Measurements from ENCODE around the gene TNPO3.

Gene TNPO3

DNA sequence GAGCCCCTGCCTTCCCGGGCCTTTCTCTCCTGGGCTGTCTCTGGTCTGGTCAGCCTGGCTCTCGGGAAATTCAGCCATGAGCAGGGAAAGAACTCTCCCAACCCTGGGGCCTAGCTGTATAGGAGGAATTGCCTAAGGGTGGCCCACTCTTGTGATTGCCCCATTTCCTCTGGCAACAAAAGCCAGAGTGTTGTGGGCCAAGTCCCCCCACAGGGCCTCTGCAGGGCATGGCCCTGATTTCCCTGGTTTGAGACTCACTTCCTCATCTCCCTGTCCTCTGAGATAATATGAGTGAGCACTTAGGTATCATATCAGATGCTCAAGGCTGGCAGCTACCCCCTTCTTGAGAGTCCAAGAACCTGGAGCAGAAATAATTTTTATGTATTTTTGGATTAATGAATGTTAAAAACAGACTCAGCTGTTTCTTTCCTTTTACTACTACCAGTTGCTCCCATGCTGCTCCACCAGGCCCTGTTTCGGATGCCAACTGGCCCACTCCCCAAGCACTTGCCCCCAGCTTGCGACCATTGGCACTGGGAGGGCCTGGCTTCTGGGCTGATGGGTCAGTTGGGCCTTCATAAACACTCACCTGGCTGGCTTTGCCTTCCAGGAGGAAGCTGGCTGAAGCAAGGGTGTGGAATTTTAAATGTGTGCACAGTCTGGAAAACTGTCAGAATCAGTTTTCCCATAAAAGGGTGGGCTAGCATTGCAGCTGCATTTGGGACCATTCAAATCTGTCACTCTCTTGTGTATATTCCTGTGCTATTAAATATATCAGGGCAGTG, 105.7 kb downstream of the TNPO3 start:
- Histone ChIP-seq H3K36me3 (peaks cover 15 to 36% (median 24%) of the 10 kb centered on the region in 3 donors), H3K9me3 (no peaks in the 10 kb centered on the region), H3K4me3 (no peak overlapping the region), H3K27me3 (no peaks in the 10 kb centered on the region), H3K4me1 (no peaks in the 10 kb centered on the region), H3K27ac (no peak overlapping the region)
- intact Hi-C loops (cut with DNase I; ENCODE audit: low total_unique reads): no loop called here
- no peak for DNase-seq
- TF ChIP-seq, protein P1, sequence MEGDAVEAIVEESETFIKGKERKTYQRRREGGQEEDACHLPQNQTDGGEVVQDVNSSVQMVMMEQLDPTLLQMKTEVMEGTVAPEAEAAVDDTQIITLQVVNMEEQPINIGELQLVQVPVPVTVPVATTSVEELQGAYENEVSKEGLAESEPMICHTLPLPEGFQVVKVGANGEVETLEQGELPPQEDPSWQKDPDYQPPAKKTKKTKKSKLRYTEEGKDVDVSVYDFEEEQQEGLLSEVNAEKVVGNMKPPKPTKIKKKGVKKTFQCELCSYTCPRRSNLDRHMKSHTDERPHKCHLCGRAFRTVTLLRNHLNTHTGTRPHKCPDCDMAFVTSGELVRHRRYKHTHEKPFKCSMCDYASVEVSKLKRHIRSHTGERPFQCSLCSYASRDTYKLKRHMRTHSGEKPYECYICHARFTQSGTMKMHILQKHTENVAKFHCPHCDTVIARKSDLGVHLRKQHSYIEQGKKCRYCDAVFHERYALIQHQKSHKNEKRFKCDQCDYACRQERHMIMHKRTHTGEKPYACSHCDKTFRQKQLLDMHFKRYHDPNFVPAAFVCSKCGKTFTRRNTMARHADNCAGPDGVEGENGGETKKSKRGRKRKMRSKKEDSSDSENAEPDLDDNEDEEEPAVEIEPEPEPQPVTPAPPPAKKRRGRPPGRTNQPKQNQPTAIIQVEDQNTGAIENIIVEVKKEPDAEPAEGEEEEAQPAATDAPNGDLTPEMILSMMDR (IDR thresholded peaks at IDR 0.05): no peak

DNA sequence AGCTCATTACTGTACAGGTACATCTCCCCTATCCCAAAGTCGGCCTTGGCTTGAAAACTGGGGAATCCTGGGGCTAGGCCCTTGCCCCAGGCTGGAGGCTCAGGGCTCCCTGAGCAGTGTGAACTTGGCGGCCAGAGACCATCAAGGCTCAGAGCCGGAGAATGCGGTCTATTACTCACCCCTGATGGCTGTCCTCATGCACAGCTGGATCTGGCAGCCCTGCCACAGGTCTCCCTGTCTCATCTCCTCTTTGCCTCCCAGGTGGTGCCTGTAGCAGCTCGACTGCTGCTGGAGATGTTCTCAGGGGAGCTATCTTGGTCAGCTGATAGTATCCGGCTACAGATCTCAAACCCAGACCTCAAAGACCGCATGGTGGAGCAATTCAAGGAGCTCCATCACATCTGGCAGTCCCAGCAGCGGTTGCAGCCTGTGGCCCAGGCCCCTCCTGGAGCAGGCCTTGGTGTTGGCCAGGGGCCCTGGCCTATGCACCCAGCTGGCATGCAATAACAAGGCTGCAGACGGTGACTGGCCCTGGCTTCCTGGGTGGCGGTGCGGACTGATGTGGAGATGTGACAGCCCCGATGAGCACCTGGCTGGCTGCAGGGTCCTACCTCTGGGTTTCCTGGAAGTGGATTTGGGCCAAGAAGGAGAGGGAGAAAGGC, 106.5 kb downstream of the TNPO3 start:
- no peaks in the 10 kb centered on the region for H3K4me1 ChIP-seq
- no peak overlapping the region for H3K4me3 ChIP-seq
- intact Hi-C loops (cut with DNase I; ENCODE audit: low total_unique reads): no loop called here
- H3K27ac ChIP-seq: no peak overlapping the region
- DNase-seq: no peak
- peaks cover 8 to 29% (median 18%) of the 10 kb centered on the region in 3 donors for H3K36me3 ChIP-seq
- H3K27me3 ChIP-seq: no peaks in the 10 kb centered on the region
- TF ChIP-seq, protein P1 (IDR thresholded peaks at IDR 0.05): no peak
- H3K9me3 ChIP-seq: no peaks in the 10 kb centered on the region

DNA sequence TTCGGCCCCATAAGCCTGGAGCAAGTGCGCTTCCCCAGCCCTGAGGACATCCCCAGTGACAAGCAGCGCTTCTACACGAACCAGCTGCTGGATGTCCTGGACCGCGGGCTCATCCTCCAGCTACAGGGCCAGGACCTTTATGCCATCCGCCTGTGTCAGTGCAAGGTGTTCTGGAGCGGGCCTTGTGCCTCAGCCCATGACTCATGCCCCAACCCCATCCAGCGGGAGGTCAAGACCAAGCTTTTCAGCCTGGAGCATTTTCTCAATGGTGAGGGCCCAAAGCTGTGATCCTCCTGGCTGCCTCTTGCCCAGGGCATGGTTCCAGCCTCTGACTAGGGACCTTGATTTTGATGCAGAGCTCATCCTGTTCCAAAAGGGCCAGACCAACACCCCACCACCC, 107.1 kb downstream of the TNPO3 start:
- no peaks in the 10 kb centered on the region for H3K27me3 ChIP-seq
- TF ChIP-seq, protein P1 (IDR thresholded peaks at IDR 0.05): no peak
- no peaks in the 10 kb centered on the region for H3K9me3 ChIP-seq
- H3K4me1 ChIP-seq: no peaks in the 10 kb centered on the region
- DNase-seq: no peak
- intact Hi-C loops (cut with DNase I; ENCODE audit: low total_unique reads): no loop called here
- no peak overlapping the region for H3K27ac ChIP-seq
- H3K4me3 ChIP-seq: no peak overlapping the region
- peaks cover 6 to 23% (median 13%) of the 10 kb centered on the region in 3 donors for H3K36me3 ChIP-seq

DNA sequence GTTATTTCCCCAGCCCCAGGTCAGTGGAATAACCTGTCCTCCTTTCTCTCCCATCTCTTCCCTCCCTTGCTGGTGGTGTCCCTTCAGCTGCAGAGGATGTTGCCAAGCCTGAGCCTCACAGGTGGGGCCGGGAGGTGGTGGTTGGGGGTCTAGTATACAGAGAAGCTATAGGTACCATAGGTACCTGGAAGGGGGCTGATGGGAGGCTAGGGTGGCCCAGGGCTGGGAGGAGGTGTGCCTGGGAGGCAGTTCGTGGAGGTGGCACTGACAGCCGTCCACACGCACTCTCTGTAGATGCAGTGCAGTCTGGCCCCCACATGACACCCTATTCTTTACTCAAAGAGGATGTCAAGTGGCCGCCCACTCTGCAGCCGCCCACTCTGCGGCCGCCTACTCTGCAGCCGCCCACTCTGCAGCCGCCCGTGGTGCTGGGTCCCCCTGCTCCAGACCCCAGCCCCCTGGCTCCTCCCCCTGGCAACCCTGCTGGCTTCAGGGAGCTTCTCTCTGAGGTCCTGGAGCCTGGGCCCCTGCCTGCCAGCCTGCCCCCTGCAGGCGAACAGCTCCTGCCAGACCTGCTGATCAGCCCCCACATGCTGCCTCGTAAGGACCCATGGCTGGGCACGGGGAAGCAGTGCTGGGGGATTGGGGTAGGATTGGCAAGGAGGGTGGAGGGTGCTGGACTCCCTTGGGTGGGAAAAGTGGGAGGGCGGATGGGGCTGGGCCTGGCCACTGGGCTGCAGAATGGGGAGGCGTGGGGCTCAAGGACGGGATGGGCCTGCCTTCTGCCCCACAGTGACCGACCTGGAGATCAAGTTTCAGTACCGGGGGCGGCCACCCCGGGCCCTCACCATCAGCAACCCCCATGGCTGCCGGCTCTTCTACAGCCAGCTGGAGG, 107.7 kb downstream of the TNPO3 start:
- H3K4me3 ChIP-seq: no peak overlapping the region
- H3K36me3 ChIP-seq: peaks cover 6 to 17% (median 9%) of the 10 kb centered on the region in 3 donors
- no peaks in the 10 kb centered on the region for H3K9me3 ChIP-seq
- intact Hi-C loops (cut with DNase I; ENCODE audit: low total_unique reads): no loop called here
- TF ChIP-seq, protein P1 (IDR thresholded peaks at IDR 0.05): no peak
- H3K27me3 ChIP-seq: no peaks in the 10 kb centered on the region
- H3K27ac ChIP-seq: no peak overlapping the region
- no peak for DNase-seq
- H3K4me1 ChIP-seq: no peaks in the 10 kb centered on the region

- Histone ChIP-seq H3K36me3 (peaks cover 0 to 5% (median 0%) of the 10 kb centered on the region in 3 donors), H3K27ac (no peak overlapping the region), H3K9me3 (no peaks in the 10 kb centered on the region), H3K4me1 (no peaks in the 10 kb centered on the region), H3K27me3 (peaks cover 0 to 7% of the 10 kb centered on the region in 2 donors), H3K4me3 (no peak overlapping the region)
- no peak for DNase-seq
- intact Hi-C loops (cut with DNase I; ENCODE audit: low total_unique reads): no loop called here
- TF ChIP-seq, protein P1 (IDR thresholded peaks at IDR 0.05): no peak
These were observed 109.1 kb downstream of the TNPO3 start for GRCh38 chr7:128945668-128946366.

Measured in tibial artery (tissue), 4 donors.